ENCODE data around the gene AQP6.

The AQP6 gene

DNA sequence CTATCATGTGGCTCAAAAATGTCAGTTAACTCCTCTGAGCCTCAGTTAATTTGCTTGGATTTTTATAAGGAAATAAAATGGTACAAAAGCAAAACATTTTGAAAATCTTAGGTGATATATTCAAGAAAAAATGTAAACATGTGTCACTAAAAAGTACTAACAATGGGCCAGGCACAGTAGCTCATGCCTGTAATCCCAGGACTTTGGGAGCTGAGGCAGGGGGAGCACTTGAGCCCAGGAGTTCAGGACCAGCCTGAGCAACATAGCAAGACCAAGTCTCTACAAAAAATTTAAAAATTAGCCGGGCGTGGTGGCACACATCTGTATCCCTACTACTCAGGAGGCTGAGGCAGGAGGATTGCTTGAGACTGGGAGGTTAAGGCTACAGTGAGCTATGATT lies 25.7 kb downstream of the AQP6 start:
- DNase-seq (ENCODE audit: low read depth) = no peak

DNA sequence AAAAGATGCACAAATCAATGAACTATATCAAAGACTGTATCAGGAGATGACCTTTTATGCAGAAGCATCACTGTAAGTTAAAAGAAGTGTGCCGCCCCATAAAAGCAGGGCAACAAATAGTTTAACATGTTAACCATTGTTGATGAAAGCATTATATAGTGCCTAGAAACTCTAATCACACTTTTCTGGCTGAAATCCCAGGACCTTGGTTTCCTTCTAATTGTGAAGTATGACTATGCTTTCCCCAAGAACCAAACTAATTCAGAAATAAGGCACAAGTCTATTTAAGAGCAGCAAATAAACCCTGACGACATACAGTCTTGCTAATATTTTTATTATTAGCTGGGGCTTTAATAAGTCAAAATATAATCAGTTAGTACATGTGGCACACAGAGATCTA lies 30.8 kb downstream of the AQP6 start:
- peak; percentile 48 for DNase-seq (ENCODE audit: low read depth)

DNA sequence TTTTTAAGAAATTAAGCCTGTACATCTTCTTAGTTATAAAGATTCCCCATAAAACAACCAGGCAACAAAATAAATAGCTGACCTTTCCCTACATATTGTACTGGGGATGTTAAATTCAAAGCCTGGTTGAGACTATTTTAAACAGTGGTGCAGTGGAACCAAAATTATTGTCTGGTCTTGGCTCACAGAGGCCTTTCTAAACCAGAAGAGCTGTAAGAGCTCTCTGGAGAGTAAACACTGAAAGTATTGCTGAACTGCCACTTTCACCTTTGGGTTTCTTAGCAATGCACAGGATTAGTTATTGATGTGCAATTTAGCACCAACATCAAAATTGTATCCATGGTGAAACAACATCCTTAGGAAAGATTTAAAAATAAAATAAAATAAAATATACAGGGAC lies 31.9 kb downstream of the AQP6 start:
- no peak for DNase-seq (ENCODE audit: low read depth)

DNA sequence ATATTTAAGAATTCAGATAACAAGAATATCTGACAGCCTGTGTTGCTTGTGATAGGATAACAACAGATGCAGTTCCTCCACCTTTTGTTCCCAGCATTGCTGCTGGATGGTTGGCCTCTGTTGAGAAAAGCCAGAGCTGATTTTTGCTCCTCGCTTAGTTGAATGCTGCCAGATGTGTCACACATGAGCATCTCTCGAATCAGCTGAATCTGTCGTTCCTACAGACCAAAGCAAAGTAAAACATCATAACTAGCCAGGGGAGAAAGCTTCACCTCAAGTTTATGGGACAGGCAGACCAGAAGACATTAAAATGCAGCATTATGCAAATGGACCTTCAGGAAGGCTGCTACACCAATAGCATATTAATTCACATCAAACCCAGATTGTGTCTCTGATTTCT lies 32.4 kb downstream of the AQP6 start:
- DNase-seq (ENCODE audit: low read depth) = no peak

- DNase-seq (ENCODE audit: low read depth) = no peak
Observed at GRCh38 chr12:50006280-50006679, 33.5 kb downstream of the AQP6 start.

DNA sequence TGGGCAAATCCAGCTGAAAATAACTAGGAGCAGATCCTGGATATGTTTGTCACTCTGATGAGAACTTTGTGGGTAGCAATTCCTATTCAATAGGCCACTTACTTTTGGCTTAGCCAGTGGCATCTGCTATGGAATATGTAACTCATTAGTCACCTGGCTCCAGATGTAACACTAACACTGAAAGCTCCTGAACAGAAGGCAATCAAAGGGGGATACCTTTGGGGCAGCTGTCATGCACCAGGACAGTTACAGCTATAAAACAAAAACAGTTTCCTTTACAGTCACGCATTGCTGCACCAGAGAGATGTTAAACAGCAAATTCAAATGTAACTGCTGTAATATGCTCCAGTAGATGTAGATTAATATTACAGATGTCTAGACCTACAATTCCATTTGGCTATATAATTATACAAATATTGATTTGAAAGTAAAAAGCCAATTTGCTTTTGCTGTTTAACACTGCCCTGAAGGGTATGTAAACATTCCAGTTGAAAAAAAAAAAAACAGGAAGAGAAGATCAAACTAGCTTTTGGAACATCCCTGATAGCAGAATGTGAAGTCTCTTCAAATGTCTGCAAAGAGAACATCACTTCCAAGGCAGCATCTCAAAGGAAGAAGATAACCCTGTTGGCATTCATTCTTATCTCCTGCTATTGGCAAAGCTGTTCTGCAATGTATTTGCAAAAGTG lies 34.2 kb downstream of the AQP6 start:
- DNase-seq (ENCODE audit: low read depth) = no peak

DNA sequence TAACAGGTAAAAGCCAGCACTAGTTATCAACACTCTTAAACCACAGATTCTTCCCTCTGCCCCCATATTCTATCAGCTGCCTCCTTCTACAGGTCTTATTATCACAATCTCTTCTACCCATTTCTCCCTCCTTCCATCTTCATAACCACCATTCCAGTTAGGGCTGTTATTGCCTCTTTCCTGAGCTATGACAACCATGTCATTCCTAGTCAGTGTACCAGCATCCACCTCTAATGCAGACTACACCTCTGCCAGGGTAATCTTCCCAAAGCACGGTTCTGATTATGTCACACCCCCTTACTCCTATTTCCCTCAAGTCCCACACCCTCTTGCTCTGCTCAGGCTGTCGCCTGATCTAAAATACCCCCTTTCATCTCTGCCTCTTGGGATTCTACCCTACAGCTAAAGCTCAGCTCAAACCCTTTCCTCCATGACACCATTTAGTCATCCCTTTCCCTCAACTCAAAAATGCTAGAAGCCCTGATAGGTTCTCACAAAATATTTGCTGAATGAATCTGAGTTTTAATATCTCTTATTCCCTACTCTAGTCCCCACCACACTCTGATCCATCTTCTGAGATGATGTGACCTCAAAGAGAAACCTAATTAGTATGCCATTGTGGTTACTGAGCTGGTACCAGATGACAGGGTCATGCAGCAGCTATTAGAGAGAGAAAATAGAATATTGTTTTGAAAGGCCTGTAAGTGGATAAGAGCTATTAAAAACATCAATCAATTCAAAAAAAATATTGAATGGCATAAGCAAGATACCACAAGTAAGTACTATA lies 40.8 kb downstream of the AQP6 start:
- DNase-seq (ENCODE audit: low read depth) = no peak

- DNase-seq (ENCODE audit: low read depth) = no peak
Observed at GRCh38 chr12:50014342-50014741, 41.6 kb downstream of the AQP6 start.

- DNase-seq (ENCODE audit: low read depth) = peak; percentile 87
Observed at GRCh38 chr12:50016501-50017475, 44.0 kb downstream of the AQP6 start.

DNA sequence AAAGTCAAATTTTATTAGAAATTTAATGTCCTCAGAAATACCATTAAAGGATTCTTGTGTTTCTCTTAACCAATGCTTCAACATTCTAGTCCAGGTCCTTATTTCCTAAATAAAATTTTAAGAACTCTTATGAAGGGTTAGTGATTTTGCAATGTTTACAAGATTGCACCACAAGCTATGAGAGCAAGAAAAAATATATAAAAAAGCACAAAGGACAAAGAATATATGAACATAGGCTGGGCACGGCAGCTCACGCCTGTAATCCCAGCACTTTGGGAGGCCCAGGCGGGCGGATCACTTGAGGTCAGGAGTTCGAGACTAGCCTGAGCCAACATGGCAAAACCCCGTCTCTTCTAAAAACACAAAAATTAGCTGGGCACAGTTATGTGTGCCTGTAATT lies 44.9 kb downstream of the AQP6 start:
- peak; percentile 33 for DNase-seq (ENCODE audit: low read depth)

GRCh38 chr12:50018154-50018553 lies 45.4 kb downstream of the AQP6 start:
- DNase-seq (ENCODE audit: low read depth) = no peak

DNA sequence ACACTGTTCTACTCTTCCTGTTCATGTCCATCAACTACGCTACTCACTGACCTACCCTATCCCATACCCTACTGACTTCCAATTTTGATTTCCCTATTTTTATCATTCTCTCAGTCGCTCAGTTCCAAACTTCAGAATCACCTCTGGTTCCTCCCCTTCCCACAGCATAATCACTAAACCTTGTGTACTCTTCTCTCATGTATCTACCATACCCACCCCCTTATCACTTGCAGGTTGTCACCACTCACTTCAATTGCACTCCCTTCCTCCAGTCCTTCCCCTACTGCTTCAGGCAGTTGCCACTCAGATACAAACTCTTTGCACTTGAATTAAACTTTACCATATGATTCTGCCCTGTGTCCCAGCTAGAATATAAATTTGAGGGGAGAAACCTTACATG lies 46.2 kb downstream of the AQP6 start:
- DNase-seq (ENCODE audit: low read depth) = no peak

DNA sequence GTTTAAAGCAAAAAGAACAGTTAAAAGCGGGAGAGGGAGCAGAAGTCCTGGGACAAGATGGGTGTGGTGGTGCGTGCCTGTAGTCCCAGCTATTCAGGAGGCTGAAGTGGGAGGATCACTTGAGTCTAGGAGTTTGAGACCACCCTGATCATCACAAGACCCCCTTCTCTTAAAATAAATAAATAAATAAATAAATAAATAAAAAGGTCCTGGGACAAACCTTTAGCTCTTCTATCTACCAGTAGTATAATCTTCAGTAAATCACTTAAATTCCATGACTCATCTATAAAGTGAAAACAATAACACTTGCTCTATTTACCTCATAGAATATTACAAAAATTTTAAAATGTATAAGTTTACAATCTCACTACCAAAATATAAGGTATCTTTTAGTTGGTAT lies 46.8 kb downstream of the AQP6 start:
- no peak for DNase-seq (ENCODE audit: low read depth)

DNA sequence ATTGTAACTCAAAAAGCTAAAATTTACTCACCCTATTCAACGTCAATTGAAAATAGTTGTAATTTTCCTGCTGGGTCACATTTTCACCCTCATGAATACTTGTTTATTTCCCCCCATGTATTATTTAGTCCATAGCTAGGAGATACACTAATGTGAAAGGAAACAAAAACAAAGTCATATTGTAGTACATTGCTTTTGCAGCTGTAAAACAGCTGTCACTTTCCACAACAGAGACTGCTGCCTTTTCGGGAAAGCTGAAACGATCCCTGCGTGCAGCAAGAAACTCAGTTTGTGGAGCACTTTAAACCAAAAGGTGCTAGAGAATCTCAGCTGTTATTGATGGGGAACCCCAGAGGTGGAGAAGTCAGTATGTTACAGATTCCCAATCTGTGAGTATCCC lies 48.3 kb downstream of the AQP6 start:
- DNase-seq (ENCODE audit: low read depth) = no peak

DNA sequence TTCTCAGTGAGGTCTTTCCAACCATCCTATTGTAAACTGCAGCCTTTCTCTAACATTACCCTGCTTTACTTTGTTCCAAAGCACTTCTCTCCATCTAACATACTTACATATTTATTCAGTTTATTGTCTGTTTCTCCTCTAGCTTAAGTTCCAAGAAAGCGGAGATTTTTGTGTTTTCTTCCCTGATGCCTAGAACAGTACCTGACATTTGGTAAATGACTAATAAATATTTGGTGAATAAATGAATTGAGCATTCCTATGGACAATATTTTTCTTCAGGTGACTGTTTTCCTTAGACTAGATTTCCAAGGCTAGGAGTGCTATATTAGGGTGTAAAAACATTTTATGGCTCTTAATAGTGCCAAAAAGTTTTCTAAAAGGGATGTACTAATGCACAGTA lies 50.2 kb downstream of the AQP6 start:
- DNase-seq (ENCODE audit: low read depth) = no peak

- DNase-seq (ENCODE audit: low read depth) = no peak
Observed at GRCh38 chr12:50024227-50024626, 51.5 kb downstream of the AQP6 start.

- no peak for DNase-seq (ENCODE audit: low read depth)
Observed at GRCh38 chr12:50024805-50025186, 52.0 kb downstream of the AQP6 start.

DNA sequence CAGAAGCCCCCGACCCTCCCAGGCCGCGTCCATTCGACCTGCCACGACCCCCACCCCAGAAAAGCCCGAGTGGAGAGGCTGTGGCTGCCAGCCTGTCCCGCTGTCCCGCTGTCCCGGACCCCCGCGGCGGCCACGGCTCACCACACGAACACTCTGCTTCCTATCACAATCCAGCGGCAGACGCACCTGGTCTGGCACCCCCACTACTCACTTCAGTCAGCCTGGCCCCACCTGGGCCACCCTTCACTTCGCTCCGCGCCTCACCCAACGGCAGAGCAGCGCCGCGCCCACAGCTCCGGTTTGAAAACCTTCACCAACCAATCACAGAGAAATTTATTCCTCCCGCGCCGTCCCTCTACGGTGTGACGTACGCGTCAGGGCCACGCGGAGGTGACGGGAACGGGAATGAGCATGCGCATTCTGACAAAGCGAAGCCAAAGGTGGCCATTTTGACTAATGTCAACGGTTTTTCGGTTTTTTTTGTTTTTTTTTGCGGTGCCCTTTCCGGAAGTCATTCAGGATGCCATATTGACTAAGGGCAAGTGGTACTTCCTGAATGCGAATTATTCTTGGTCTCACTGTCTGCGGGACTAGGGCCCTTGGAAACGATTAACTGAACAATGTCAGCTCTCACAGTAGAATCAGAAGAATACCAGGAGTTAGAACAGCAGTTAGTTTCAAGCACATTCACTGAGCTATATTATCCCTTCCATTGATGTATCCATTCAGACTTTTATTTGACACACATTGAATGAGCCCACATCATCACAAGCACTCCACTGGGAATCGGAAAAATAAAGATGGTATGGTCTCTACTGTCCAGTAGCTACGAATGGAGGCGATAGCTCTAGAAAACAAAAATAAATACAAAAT lies 52.7 kb downstream of the AQP6 start, which contains the start of gene RACGAP1:
Gene RACGAP1 (minus strand): TSS at position 308 of the 873 bp plus-strand sequence. CDS start 8,779 bp downstream, outside the sequence.
- peak; percentile 96 for DNase-seq (ENCODE audit: low read depth)

- DNase-seq (ENCODE audit: low read depth) = no peak
Observed at GRCh38 chr12:50026691-50027090, 53.9 kb downstream of the AQP6 start.

Data from stromal cell of bone marrow (primary cell).